ENCODE data around the gene TMEM62.
A peak's percentile ranks its signal among the peaks of the same experiment; 100 is the strongest.
"Not testable (repeated sequence)": the region's sequence is repeated elsewhere in the genome, so short reads cannot be mapped to it uniquely, and the experiment has no call there.

TMEM62 gene

DNA sequence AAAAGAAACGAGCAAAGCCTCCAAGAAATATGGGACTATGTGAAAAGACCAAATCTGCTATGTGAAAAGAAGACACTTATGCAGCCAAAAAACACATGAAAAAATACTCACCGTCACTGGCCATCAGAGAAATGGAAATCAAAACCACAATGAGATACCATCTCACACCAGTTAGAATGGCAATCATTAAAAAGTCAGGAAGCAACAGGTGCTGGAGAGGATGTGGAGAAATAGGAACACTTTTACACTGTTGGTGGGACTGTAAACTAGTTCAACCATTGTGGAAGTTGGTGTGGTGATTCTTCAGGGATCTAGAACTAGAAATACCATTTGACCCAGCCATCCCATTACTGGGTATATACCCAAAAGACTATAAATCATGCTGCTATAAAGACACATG is 43.8 kb downstream of the TMEM62 start:
- DNase-seq (ENCODE audit: low read depth in 2 of 2), result not testable (repeated sequence)

DNA sequence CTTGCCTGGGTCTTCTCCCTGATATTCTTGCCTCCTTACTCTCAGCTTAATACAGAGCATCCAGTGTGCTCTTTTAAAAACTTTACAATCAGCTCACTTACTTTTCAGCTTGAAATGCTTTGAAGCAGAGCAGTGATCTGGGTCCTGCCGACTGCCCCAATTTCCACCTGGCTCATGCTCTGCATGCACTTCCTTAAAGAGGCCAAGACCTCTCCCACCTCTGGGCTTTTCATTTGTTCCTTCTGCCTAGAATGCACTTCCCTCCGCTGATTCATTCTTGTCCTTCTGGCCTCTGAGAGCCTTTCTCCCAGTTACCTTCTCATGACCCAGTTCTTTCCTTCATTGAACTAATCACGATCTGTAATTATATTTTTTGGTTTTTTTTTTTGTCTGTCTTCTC is 49.9 kb downstream of the TMEM62 start:
- no peak for DNase-seq (ENCODE audit: low read depth in 2 of 2)

DNA sequence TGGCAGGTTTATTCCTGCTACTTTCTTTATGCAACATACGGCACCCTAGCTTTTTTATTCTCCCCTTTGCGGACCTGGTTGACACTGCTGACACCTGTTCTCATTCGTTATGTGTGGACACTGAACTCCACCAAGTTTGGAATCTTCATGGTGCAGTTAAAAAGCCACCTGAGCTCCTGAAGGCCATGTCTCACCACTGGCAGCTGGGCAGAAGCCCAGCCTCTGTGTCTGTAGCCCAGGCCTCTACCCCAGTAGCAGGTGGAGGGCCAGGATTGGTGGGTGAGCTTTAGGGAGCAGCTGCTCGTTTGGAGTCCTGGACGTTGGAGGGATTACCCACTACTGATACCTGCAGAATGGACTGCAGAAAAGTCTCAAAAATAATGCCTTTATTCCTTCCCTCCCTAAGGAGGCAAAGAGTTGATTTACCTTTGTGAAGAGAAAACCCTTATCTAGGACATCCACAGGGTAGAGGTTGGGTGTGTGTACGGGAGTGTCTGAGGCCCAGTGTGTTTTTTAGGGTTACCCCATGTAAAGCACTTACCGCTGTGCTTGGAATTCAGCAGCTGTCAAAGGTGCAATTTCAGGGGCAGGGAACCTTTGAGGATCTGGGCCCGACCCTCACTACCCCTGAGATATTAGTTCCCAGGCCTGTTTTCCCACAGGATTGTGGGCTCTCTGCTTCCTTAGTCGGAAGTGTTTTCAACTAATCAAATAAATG is 51.2 kb downstream of the TMEM62 start:
- DNase-seq (ENCODE audit: low read depth in 2 of 2), result no peak

DNA sequence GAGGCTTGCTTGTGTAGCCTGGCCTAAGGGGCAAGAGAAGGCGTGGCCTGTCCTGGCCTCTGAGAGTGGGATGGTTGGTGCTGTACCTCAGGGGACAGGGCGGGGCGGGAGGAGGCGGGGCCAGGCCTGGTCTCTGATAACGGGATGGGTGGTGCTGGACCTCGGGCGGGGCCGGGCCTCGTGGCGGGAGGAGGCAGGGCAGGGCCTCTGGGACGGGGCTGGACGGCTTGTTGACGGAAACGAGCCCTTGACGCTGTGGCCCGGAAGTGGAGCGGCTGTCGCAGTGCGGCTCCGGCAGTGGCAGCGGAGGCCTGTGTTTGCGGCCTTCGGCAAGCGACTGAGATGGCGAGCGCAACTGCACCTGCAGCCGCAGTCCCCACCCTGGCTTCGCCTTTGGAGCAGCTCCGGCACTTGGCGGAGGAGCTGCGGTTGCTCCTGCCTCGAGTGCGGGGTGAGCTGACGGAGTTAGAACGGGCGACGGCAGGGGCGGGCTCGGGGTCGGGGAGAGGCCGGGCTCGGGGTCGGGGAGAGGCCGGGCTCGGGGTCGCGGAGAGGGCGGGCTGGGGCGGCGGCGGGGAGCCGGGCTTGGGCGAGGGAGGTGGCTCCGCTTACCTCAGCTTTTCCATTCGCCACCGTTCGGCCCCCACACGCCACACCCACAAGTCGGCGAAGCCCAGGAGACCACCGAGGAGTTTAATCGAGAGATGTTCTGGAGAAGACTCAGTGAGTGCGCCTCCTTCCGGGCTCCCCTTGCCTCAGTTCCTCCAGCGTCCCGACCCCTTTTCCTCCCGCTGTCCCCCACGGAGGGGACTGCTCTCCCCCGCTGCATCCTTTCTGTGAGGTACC is 52.0 kb downstream of the TMEM62 start, which contains the start of gene CCNDBP1:
TSS of gene CCNDBP1 (plus strand) at position 247 of the 846 bp plus-strand sequence. CDS start at position 343, 96 bp downstream.
- DNase-seq (ENCODE audit: low read depth in 2 of 2), result peak; percentile 71 to 96

DNA sequence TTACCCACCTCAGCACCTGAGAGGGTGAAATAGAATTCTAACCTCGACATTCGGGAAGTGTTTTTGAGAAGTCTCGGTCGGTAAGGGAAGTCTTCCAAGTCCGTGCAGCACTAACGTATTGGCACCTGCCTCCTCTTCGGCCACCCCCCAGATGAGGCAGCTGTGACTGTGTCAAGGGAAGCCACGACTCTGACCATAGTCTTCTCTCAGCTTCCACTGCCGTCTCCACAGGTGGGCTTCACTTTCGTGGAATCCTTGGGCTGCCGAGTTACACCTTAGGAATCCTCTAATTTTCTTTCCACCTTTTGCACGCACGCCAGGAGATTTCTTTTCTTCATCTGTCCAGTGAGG is 52.6 kb downstream of the TMEM62 start:
- no peak for DNase-seq (ENCODE audit: low read depth in 2 of 2)

DNA sequence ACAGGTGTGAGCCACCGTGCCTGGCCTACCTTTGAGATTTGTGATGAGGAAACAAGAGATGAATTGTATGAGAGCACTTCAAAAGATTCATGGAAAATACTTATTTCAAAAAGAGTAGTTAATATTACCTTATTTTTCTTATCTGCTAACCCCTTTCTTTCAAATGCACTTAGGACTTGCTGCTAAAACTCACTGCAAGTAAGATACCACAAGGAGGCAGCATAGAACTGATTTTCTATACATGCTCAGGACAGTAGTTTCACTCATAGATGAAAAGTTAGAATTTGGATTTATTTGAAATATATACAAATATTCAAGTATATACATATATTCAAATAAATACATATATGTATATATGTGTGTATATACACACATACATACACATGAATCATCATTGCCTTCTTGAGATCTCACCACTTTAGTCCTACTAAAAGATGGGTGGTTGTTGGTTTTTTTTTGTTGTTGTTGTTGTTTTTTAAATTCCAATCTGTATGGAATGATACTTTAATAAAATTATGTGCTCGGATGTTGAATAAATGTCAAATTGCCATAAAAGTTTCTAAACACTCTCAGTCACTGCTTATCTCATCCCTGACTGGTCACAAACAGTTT is 54.3 kb downstream of the TMEM62 start:
- DNase-seq (ENCODE audit: low read depth in 2 of 2), result no peak

DNA sequence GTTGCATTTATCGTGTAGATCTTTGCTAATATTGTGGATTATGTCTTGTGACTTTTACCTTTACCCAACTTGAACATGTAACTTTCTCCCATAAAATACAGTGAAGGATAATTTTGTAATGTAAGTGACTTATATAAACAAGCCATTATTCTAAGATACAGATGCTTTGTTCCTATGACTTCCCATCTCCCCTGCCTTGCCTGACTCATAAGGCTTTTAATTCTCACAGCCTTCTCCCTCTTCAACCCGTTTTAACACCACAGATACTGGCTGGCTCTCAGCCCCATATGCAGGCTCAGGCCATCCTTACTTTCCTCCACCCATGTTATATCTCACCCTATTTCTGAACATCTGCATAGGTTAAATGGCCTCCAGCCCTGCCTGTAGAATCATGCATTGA is 55.9 kb downstream of the TMEM62 start:
- DNase-seq (ENCODE audit: low read depth in 2 of 2), result no peak

DNA sequence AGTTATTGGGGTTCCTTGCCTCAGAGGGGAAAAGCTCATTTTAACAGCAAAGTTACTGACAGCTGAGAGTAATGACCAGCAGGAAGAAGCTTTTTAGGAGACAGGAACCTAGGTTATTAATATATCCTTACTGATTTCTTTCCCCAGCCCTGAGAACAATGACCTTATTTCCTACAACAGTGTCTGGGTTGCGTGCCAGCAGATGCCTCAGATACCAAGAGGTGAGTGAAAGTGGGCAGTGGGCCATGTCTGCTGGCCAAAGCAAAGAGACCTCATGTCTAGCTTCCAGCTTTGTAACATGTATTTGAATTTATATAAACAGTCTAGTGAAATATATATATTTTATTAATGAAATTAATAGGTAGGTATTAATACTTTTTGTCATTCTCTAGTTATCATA is 56.8 kb downstream of the TMEM62 start:
- DNase-seq (ENCODE audit: low read depth in 2 of 2), result no peak

DNA sequence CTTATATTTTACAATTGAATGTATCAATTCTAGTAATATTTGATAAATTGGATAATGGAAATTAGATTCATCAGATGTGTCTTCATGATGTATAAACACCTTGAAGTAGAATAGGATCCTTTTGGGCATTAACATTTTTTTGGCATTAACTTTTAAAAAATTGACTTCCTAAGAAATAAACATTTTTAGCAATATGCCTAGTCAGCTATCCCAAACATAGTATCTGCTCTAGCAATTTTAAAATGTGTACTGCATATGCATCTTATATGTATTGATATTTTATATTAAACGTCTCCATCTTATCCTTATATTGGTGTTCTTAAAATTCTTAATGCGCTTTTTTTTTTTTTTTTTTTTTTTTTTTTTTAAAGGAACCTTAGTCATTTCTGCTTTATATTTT is 60.3 kb downstream of the TMEM62 start:
- no peak for DNase-seq (ENCODE audit: low read depth in 2 of 2)

DNA sequence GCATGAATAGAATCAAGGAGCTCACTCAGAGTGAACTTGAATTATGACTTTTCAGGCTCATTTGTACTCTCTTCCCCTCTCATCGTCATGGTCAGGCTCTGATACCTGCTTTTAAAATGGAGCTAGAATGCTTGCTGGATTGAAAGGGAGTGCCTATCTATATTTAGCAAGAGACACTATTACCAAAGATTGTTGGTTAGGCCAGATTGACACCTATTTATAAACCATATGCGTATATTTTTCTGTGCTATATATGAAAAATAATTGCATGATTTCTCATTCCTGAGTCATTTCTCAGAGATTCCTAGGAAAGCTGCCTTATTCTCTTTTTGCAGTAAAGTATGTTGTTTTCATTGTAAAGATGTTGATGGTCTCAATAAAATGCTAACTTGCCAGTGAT is 61.4 kb downstream of the TMEM62 start:
- DNase-seq (ENCODE audit: low read depth in 2 of 2), result no peak

DNA sequence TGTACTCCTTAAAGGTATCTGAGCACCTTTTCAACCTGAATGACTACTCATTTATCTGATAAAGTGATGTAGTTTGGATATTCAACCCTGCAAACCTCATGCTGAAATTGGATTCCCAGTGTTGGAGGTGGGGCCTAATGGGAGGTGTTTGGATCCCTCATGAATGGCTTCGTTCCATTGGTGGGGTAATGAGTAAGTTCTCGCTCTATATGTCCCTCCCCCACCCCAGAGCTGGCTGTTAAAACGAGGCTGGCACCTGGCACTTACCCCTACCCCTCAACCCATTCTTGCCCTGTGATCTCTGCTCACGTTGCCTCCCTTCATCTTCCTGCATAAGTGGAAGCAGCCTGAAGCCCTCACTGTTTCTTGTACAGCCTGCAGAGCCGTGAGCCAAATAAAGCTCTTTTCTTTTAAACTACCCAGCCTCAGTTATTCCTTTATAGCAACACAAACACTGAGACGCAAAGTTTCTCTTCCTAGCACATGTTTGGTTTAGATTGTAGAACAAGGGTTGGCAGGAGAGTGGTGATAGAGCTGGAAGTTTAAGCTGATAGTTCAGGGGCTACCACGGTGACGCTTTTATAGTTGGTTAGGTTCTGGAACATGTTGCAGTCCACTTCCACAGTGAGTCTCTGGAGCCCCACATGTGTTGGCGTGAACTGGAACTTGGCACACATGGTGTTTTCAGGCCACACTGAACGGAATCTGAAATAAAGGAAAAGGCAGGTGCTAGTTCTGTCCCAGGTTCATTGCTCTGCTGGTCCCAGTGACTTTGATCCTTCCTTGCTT is 63.6 kb downstream of the TMEM62 start:
- no peak for DNase-seq (ENCODE audit: low read depth in 2 of 2)

DNA sequence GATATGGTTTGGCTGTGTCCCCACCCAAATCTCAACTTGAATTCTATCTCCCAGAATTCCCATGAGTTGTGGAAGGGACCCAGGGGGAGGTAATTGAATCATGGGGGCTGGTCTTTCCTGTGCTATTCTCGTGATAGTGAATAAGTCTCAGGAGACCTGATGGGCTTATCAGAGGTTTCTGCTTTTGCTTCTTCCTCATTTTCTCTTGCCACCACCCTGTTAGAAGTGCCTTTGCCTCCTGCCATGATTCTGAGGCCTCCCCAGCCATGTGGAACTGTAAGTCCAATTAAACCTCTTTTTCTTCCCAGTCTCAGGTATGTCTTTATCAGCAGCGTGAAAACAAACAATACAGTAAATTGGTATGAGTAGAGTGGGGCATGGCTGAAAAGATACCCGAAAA is 64.4 kb downstream of the TMEM62 start:
- not testable (repeated sequence) for DNase-seq (ENCODE audit: low read depth in 2 of 2)

DNA sequence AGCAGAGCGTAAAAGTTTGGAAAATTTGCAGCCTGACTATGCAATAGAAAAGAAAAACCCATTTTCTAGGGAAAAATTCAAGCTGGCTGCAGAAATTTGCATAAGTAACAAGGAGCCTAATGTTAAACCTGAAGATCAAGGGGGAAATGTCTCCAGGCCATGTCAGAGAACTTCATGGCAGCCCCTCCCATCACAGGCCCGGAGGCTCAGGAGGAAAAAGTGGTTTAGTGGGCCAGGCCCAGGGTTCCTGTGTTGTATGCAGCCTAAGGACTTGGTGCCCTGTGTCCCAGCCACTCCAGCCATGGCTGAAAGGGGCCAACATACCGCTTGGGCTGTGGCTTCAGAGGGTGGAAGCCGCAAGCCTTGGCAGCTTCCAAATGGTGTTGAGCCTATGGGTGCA is 65.2 kb downstream of the TMEM62 start:
- not testable (repeated sequence) for DNase-seq (ENCODE audit: low read depth in 2 of 2)

DNA sequence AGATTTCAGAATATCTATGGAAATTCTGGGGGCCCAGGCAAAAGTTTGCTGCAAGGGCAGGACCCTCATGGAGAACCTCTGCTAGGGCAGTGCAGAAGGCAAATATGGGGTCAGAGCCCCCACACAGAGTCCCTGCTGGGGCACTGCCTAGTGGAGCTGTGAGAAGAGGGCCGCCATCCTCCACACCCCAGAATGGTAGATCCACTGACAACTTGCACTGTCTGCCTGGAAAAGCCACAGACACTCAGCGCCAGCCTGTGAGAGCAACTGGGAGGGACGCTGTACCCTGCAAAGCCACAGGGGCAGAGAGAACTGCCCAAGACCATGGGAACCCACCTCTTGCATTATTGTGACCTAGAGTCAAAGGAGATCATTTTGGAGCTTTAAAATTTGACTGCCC is 65.6 kb downstream of the TMEM62 start:
- DNase-seq (ENCODE audit: low read depth in 2 of 2), result no peak

DNA sequence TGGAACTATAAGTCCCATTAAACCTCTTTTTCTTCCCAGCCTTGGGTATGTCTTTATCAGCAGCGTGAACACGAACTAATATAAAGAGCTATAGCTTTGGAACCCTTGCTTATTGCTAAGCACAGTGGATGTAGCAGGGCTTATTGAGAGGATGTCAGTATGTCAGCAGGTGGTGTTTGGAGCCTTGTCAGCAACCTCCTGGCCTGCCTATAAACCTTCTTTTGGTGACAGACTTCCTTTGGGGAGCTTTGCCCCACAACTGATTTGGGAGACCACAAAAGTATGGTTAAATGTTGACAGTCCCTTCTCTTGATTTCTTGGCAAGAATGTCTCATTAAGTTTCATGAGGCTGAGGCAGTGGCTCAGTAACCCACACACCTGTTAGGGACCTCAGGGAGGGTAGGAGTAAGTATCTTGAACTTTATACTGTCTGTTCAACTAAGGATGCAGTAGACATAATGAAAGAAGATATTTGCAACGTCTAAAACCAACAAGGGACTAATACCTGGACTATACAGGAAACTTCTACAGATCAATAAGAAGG is 66.6 kb downstream of the TMEM62 start:
- DNase-seq (ENCODE audit: low read depth in 2 of 2), result no peak

DNA sequence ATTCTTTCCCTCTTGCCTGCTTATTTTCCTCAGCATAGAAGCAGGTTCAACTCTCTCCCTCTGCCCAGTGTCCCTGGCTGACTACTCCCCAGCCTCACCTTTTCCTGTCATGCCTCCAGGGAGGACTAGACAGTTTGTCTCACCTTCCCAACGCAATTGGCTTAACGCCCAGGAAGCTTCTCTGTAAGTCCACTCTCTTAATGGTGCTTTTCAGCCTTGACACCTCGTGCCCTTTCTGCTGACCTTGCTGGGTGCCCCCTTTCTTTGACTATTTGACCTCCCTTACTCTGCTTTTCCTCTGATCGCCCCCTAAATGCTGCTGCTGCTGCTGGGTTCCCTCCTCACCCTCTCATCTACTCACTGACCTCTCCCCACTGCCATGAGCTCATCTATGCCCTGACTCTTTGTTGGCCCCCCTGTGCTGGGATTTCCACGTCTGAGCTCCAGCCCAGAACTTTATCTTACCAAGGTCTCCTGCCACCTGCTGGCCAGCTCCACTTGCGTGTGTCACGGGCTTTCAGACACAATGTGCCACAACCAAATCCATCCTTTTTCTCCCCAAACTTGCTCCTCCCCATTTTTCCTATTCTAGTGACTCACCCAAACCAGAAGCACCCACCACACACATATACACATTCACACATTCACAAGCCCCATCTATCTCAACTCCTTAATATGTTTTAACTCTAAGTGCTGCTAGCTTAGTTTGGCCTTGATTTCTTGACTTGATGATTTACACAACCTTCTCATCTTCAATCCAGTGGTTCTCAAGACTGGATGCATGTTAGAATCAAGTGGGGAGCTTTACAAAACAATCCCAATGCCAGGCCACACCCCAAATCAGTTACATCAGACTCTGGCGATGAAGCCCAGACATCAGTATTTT is 70.9 kb downstream of the TMEM62 start:
- DNase-seq (ENCODE audit: low read depth in 2 of 2), result peak in 1 of 2 experiments; percentile 28

DNA sequence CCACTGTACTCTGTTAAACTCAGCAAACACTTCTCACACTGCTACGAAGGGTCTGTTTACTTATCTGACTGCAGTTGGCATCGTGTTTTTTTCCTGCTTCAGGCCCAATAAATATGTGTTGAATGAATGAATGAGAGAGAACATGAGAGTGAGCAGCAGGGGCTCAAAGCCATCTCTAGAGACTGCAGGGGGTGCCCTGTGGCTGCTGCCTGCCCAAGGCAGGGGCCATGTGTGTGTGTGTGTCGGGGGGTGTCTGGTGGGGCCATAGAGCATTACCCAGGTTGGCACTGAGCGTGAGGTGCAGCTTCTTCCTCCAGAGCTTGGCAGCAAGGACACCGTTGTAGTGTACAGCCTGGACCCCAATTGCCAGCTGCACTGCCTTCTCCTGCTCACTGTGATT is 72.7 kb downstream of the TMEM62 start:
- DNase-seq (ENCODE audit: low read depth in 2 of 2), result no peak

DNA sequence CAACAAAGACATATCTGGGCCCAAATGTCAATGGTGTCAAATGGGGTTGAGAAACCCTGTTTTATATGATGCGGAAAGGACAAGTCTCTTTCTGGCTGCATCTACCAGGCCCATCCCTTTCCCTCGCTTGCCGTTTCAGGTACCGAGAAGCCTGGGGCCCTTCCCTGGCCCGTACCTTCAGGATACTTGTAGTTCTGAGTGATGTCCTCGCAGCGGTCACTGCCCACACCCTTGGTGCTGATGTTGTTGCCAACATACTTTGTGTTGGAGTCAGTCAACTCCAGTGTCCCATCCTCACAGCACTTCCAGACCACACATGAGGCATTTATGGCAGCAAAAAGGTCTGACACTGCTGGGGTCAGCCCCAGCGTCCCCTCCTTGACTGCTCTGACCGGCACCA is 73.6 kb downstream of the TMEM62 start:
- no peak for DNase-seq (ENCODE audit: low read depth in 2 of 2)

DNA sequence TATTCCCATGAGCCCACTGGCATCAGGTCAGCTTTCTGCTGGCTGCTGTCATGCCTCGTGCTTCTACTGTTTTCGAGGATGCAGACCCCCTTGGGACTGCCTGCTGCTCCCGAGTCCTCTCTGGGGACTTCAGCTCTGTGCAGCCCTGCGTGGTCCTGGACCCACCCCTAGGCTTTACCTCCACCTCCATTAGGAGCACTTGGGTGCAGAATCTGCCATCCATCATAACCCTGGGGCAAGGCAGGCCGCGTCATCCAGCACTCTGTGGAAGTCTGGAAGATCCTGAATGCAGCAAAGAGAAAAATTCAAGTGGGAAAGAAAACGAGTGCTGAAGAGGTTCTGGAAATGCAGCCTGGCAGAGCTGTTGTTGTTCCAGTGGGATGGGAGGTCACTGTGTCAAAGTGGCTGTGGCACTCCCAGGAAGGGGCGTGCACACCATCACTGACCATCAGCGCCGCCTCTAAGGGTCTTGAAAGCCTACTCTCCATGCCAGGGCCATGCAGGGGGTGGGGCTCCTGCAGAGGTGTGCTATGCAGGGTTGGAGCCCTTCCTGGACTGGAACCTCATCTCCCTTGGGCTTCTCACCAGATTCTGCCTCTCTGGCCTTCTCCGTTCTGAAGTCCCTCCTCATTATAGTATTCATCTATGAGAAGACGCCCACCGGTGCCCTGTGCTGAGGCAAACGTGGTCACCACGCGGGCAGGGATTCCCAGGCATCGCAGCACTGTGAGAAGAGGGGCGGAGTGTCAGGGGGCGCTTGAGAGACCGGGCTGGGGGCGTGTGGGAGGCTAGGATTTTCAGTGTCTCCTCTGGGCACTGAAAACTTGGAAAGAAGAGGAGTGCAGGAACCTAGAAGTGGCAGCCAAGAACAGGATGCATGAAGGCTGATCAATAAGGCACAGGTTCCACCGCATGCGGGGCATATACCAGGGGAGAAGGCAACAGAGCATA is 74.9 kb downstream of the TMEM62 start:
- no peak for DNase-seq (ENCODE audit: low read depth in 2 of 2)

Measured in stimulated activated CD4-positive, alpha-beta T cell treated with anti-CD3 and anti-CD28 coated beads, Interleukin-12 subunit alpha, Interleukin-12 subunit beta, amount 100 ng/mL, for 24 hours (primary cell).